ENCODE results near the gene DHRS3. TPM values are rescaled to one million over a fixed set of nuclear protein-coding genes. Genes with fewer than 3 reads are reported as not detected.

Gene DHRS3
- total and polyA plus RNA-seq, 2 of the 13 experiments (the other 11 are each of a cell fraction or from before 2014, with no cell fraction given), result 48.5 to 90.5 TPM

GRCh38 chr1:12525311-12526181 lies 92.5 kb downstream of the DHRS3 start (continued):
- TF ChIP-seq, protein P1, sequence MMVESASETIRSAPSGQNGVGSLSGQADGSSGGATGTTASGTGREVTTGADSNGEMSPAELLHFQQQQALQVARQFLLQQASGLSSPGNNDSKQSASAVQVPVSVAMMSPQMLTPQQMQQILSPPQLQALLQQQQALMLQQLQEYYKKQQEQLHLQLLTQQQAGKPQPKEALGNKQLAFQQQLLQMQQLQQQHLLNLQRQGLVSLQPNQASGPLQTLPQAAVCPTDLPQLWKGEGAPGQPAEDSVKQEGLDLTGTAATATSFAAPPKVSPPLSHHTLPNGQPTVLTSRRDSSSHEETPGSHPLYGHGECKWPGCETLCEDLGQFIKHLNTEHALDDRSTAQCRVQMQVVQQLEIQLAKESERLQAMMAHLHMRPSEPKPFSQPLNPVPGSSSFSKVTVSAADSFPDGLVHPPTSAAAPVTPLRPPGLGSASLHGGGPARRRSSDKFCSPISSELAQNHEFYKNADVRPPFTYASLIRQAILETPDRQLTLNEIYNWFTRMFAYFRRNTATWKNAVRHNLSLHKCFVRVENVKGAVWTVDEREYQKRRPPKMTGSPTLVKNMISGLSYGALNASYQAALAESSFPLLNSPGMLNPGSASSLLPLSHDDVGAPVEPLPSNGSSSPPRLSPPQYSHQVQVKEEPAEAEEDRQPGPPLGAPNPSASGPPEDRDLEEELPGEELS (CRISPR knock-in tag; IDR thresholded peaks at IDR 0.05), result peak; percentile 86
- TF ChIP-seq FOXP1 (IDR thresholded peaks at IDR 0.05) (0 out of 2 replicates have a peak, but pooled peaks have one; percentile 3), FOXP1 (CRISPR knock-in tag; IDR thresholded peaks at IDR 0.05) (peak; percentile 65), ZSCAN12 (CRISPR knock-in tag; IDR thresholded peaks at IDR 0.05) (no peak), GZF1 (CRISPR knock-in tag; IDR thresholded peaks at IDR 0.05) (0 out of 2 replicates have a peak, but pooled peaks have one; percentile 27), LBX2 (CRISPR knock-in tag; IDR thresholded peaks at IDR 0.05; ENCODE audit: borderline replicate concordance) (no peak), PHF21A (CRISPR knock-in tag; IDR thresholded peaks at IDR 0.05) (peak; percentile 89), ZNF572 (CRISPR knock-in tag; IDR thresholded peaks at IDR 0.05) (no peak), ZBTB21 (CRISPR knock-in tag; IDR thresholded peaks at IDR 0.05) (peak; percentile 72; the same call in 1 of the 2 replicates), ESRRA (CRISPR knock-in tag; IDR thresholded peaks at IDR 0.05; ENCODE audit: low read depth) (peak; percentile 89; the same call in 1 of the 2 replicates), KLF15 (CRISPR knock-in tag; IDR thresholded peaks at IDR 0.05; ENCODE audit: borderline replicate concordance) (no peak), ZNF354B (CRISPR knock-in tag; IDR thresholded peaks at IDR 0.05) (no peak), ZFP41 (CRISPR knock-in tag; IDR thresholded peaks at IDR 0.05; ENCODE audit: borderline replicate concordance) (no peak), PLRG1 (conservative IDR thresholded peaks at IDR 0.05) (no peak), PATZ1 (CRISPR knock-in tag; IDR thresholded peaks at IDR 0.05) (peak; percentile 92), ZNF484 (CRISPR knock-in tag; IDR thresholded peaks at IDR 0.05; ENCODE audit: borderline replicate concordance, low read depth) (no peak), PRPF4 (IDR thresholded peaks at IDR 0.05; ENCODE audit: low read depth, low read length, poor library complexity, severe bottlenecking) (no peak), ASH2L (IDR thresholded peaks at IDR 0.05; ENCODE audit: insufficient read length, low read depth, low read length) (peak; percentile 98), ZSCAN21 (CRISPR knock-in tag; IDR thresholded peaks at IDR 0.05; ENCODE audit: borderline replicate concordance) (peak; percentile 46; the same call in 1 of the 2 replicates), SIN3A (IDR thresholded peaks at IDR 0.05; ENCODE audit: borderline replicate concordance, low read depth, low read length) (no peak)
- TF ChIP-seq, protein P2, sequence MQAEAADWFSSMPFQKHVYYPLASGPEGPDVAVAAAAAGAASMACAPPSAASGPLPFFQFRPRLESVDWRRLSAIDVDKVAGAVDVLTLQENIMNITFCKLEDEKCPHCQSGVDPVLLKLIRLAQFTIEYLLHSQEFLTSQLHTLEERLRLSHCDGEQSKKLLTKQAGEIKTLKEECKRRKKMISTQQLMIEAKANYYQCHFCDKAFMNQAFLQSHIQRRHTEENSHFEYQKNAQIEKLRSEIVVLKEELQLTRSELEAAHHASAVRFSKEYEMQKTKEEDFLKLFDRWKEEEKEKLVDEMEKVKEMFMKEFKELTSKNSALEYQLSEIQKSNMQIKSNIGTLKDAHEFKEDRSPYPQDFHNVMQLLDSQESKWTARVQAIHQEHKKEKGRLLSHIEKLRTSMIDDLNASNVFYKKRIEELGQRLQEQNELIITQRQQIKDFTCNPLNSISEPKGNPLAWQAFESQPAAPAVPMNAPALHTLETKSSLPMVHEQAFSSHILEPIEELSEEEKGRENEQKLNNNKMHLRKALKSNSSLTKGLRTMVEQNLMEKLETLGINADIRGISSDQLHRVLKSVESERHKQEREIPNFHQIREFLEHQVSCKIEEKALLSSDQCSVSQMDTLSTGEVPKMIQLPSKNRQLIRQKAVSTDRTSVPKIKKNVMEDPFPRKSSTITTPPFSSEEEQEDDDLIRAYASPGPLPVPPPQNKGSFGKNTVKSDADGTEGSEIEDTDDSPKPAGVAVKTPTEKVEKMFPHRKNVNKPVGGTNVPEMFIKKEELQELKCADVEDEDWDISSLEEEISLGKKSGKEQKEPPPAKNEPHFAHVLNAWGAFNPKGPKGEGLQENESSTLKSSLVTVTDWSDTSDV (CRISPR knock-in tag; IDR thresholded peaks at IDR 0.05), result no peak
- TF ChIP-seq, protein P3, sequence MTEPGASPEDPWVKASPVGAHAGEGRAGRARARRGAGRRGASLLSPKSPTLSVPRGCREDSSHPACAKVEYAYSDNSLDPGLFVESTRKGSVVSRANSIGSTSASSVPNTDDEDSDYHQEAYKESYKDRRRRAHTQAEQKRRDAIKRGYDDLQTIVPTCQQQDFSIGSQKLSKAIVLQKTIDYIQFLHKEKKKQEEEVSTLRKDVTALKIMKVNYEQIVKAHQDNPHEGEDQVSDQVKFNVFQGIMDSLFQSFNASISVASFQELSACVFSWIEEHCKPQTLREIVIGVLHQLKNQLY (CRISPR knock-in tag; IDR thresholded peaks at IDR 0.05), result no peak; the same call in 1 of the 2 replicates
